ENCODE measurements around the gene OR2K2.

OR2K2 gene

GRCh38 chr9:111362526-111362925 lies 32.5 kb upstream of the OR2K2 start:
- no peak for TF ChIP-seq USF1 (IDR thresholded peaks at IDR 0.05)
- TF ChIP-seq ZBTB7A (IDR thresholded peaks at IDR 0.05; ENCODE audit: low read depth) = no peak
- no peak for TF ChIP-seq CEBPB (IDR thresholded peaks at IDR 0.05)
- no peak for TF ChIP-seq EGR1 (IDR thresholded peaks at IDR 0.05)
- no peak for TF ChIP-seq EP300 (IDR thresholded peaks at IDR 0.05; ENCODE audit: borderline replicate concordance)
- no peak for TF ChIP-seq TCF12 (IDR thresholded peaks at IDR 0.05; ENCODE audit: low read depth)
- no peak for TF ChIP-seq TEAD4 (IDR thresholded peaks at IDR 0.05)
- no peak for TF ChIP-seq YY1 (IDR thresholded peaks at IDR 0.05; ENCODE audit: low read depth)
- no peak for TF ChIP-seq CREB1 (IDR thresholded peaks at IDR 0.05; ENCODE audit: low read depth)
- TF ChIP-seq MAX (IDR thresholded peaks at IDR 0.05) = no peak
- TF ChIP-seq FOXM1 (IDR thresholded peaks at IDR 0.05; ENCODE audit: borderline replicate concordance, low read depth) = no peak
- TF ChIP-seq TAF1 (IDR thresholded peaks at IDR 0.05; ENCODE audit: low read depth) = no peak
- no peak for TF ChIP-seq NFIC (IDR thresholded peaks at IDR 0.05)
- no peak for TF ChIP-seq REST (IDR thresholded peaks at IDR 0.05; ENCODE audit: low read depth)
- no peak for TF ChIP-seq RAD21 (IDR thresholded peaks at IDR 0.05; ENCODE audit: low read depth)

- no peak for TF ChIP-seq EGR1 (IDR thresholded peaks at IDR 0.05)
- TF ChIP-seq MAX (IDR thresholded peaks at IDR 0.05) = no peak
- no peak for TF ChIP-seq USF1 (IDR thresholded peaks at IDR 0.05)
- no peak for TF ChIP-seq CREB1 (IDR thresholded peaks at IDR 0.05; ENCODE audit: low read depth)
- TF ChIP-seq FOXM1 (IDR thresholded peaks at IDR 0.05; ENCODE audit: borderline replicate concordance, low read depth) = no peak
- no peak for TF ChIP-seq RAD21 (IDR thresholded peaks at IDR 0.05; ENCODE audit: low read depth)
- no peak for TF ChIP-seq REST (IDR thresholded peaks at IDR 0.05; ENCODE audit: low read depth)
- no peak for TF ChIP-seq NFIC (IDR thresholded peaks at IDR 0.05)
- no peak for TF ChIP-seq TEAD4 (IDR thresholded peaks at IDR 0.05)
- no peak for TF ChIP-seq TAF1 (IDR thresholded peaks at IDR 0.05; ENCODE audit: low read depth)
- no peak for TF ChIP-seq YY1 (IDR thresholded peaks at IDR 0.05; ENCODE audit: low read depth)
- no peak for TF ChIP-seq TCF12 (IDR thresholded peaks at IDR 0.05; ENCODE audit: low read depth)
- TF ChIP-seq ZBTB7A (IDR thresholded peaks at IDR 0.05; ENCODE audit: low read depth) = no peak
- TF ChIP-seq CEBPB (IDR thresholded peaks at IDR 0.05) = no peak
- TF ChIP-seq EP300 (IDR thresholded peaks at IDR 0.05; ENCODE audit: borderline replicate concordance) = no peak
These were observed 30.9 kb upstream of the OR2K2 start for GRCh38 chr9:111360881-111361280.

- TF ChIP-seq NFIC (IDR thresholded peaks at IDR 0.05) = no peak
- TF ChIP-seq MAX (IDR thresholded peaks at IDR 0.05) = no peak
- TF ChIP-seq EP300 (IDR thresholded peaks at IDR 0.05; ENCODE audit: borderline replicate concordance) = no peak
- TF ChIP-seq RAD21 (IDR thresholded peaks at IDR 0.05; ENCODE audit: low read depth) = no peak
- TF ChIP-seq TAF1 (IDR thresholded peaks at IDR 0.05; ENCODE audit: low read depth) = no peak
- no peak for TF ChIP-seq FOXM1 (IDR thresholded peaks at IDR 0.05; ENCODE audit: borderline replicate concordance, low read depth)
- TF ChIP-seq REST (IDR thresholded peaks at IDR 0.05; ENCODE audit: low read depth) = no peak
These were observed 26.6 kb upstream of the OR2K2 start for GRCh38 chr9:111356481-111357244.

GRCh38 chr9:111352545-111352944 lies 22.5 kb upstream of the OR2K2 start:
- TF ChIP-seq TCF12 (IDR thresholded peaks at IDR 0.05; ENCODE audit: low read depth) = no peak
- TF ChIP-seq MAX (IDR thresholded peaks at IDR 0.05) = no peak
- no peak for TF ChIP-seq EP300 (IDR thresholded peaks at IDR 0.05; ENCODE audit: borderline replicate concordance)
- TF ChIP-seq CREB1 (IDR thresholded peaks at IDR 0.05; ENCODE audit: low read depth) = no peak
- TF ChIP-seq RAD21 (IDR thresholded peaks at IDR 0.05; ENCODE audit: low read depth) = no peak
- no peak for TF ChIP-seq USF1 (IDR thresholded peaks at IDR 0.05)
- TF ChIP-seq TEAD4 (IDR thresholded peaks at IDR 0.05) = no peak
- no peak for TF ChIP-seq ZBTB7A (IDR thresholded peaks at IDR 0.05; ENCODE audit: low read depth)
- no peak for TF ChIP-seq NFIC (IDR thresholded peaks at IDR 0.05)
- no peak for TF ChIP-seq FOXM1 (IDR thresholded peaks at IDR 0.05; ENCODE audit: borderline replicate concordance, low read depth)
- TF ChIP-seq TAF1 (IDR thresholded peaks at IDR 0.05; ENCODE audit: low read depth) = no peak
- no peak for TF ChIP-seq CEBPB (IDR thresholded peaks at IDR 0.05)
- TF ChIP-seq YY1 (IDR thresholded peaks at IDR 0.05; ENCODE audit: low read depth) = no peak
- TF ChIP-seq REST (IDR thresholded peaks at IDR 0.05; ENCODE audit: low read depth) = no peak
